B cell (primary cell): Measurements from ENCODE around the gene CAMK4.

Experiments used
- CTCF ChIP-seq: fragments of 200-600 bp; IDR thresholded peaks from one replicate; pipeline ENCODE4 v1.8.0; 2022; ENCODE audit warnings: antibody characterized with exemption, mild to moderate bottlenecking
- EZH2 ChIP-seq: IDR thresholded peaks from 2 replicates; pipeline ENCODE4 v1.6.1; 2012; ENCODE audit warnings: borderline replicate concordance, low read depth, mild to moderate bottlenecking, moderate library complexity, low read length; ENCODE audit not compliant: insufficient read depth, poor library complexity, severe bottlenecking

- TF ChIP-seq EZH2 (no peak), CTCF (no peak)
These were observed 12.2 kb downstream of the CAMK4 start for GRCh38 chr5:111236348-111236747.
